ENCODE data around the gene SREBF2.

Gene SREBF2

GRCh38 chr22:41920271-41920976 lies 87.5 kb downstream of the SREBF2 start:
- DNase-seq = peak in 9 of 56 donors; percentile 7 to 53 (median 34)

- no peak for DNase-seq
These were observed 89.4 kb downstream of the SREBF2 start for GRCh38 chr22:41922328-41922727.

- no peak for DNase-seq
These were observed 90.2 kb downstream of the SREBF2 start for GRCh38 chr22:41922940-41923594.

GRCh38 chr22:41923595-41924276 lies 90.8 kb downstream of the SREBF2 start:
- DNase-seq = no peak

GRCh38 chr22:41925783-41926460 lies 93.0 kb downstream of the SREBF2 start:
- DNase-seq = peak in 10 of 56 donors; percentile 7 to 70 (median 16)

GRCh38 chr22:41927813-41928212 lies 94.9 kb downstream of the SREBF2 start:
- no peak for DNase-seq

GRCh38 chr22:41928593-41929417 lies 95.9 kb downstream of the SREBF2 start:
- DNase-seq = no peak

GRCh38 chr22:41929418-41929810 lies 96.5 kb downstream of the SREBF2 start:
- DNase-seq = no peak

GRCh38 chr22:41931701-41932269 lies 98.9 kb downstream of the SREBF2 start:
- no peak for DNase-seq

- no peak for DNase-seq
These were observed 99.4 kb downstream of the SREBF2 start for GRCh38 chr22:41932353-41932752.

GRCh38 chr22:41933411-41934177 lies 100.7 kb downstream of the SREBF2 start:
- no peak for DNase-seq

- no peak for DNase-seq
These were observed 101.5 kb downstream of the SREBF2 start for GRCh38 chr22:41934284-41935014.

GRCh38 chr22:41935015-41935351 lies 102.1 kb downstream of the SREBF2 start:
- DNase-seq = peak in 6 of 56 donors; percentile 7 to 52 (median 17)

- no peak for DNase-seq
These were observed 102.6 kb downstream of the SREBF2 start for GRCh38 chr22:41935509-41935908.

GRCh38 chr22:41936894-41937169 lies 103.9 kb downstream of the SREBF2 start:
- no peak for DNase-seq

- DNase-seq = peak in 26 of 56 donors; percentile 11 to 62 (median 35)
These were observed 107.3 kb downstream of the SREBF2 start for GRCh38 chr22:41939981-41940831.

- DNase-seq = peak in 55 of 56 donors; percentile 26 to 93 (median 73)
These were observed 108.2 kb downstream of the SREBF2 start for GRCh38 chr22:41940832-41941765.
